BE2C (cell line): ENCODE results near the gene SPSB2.

ENCODE experiments used
- DNase-seq: peaks from one replicate; pipeline ENCODE4 v3.0.0-alpha.2; 2020
- H3K27me3 ChIP-seq: fragments of 250-450 bp; sonication (Bioruptor Pico); 2 replicates; pipeline ENCODE4 v1.5.1; 2020; ENCODE audit warnings: mild to moderate bottlenecking
- H3K36me3 ChIP-seq: fragments of 250-450 bp; sonication (Bioruptor Pico); 2 replicates; pipeline ENCODE4 v1.5.1; 2020; ENCODE audit warnings: mild to moderate bottlenecking
- H3K4me1 ChIP-seq: fragments of 250-450 bp; sonication (Bioruptor Pico); 2 replicates; pipeline ENCODE4 v1.5.1; 2020
- H3K4me3 ChIP-seq: 2 replicates; pipeline ENCODE4 v1.5.1; 2011; ENCODE audit warnings: low read depth, low read length
- H3K9me3 ChIP-seq: fragments of 250-450 bp; sonication (Bioruptor Pico); 2 replicates; pipeline ENCODE4 v1.5.1; 2020
- CTCF ChIP-seq: IDR thresholded peaks from 2 replicates; pipeline ENCODE4 v1.5.1; 2012; ENCODE audit warnings: mild to moderate bottlenecking, low read depth, low read length

SPSB2 gene

GRCh38 chr12:6855322-6855721, 17.8 kb downstream of the SPSB2 start:
- no peak for TF ChIP-seq CTCF
- no peak overlapping the region for H3K4me3 ChIP-seq
- H3K27me3 ChIP-seq = no peaks in the 10 kb centered on the region
- no peaks in the 10 kb centered on the region; the same call in 1 of the 2 replicates for H3K4me1 ChIP-seq
- H3K9me3 ChIP-seq = no peaks in the 10 kb centered on the region
- peaks cover 54% of the 10 kb centered on the region for H3K36me3 ChIP-seq
- DNase-seq = no peak

- no peaks in the 10 kb centered on the region; the same call in 1 of the 2 replicates for H3K4me1 ChIP-seq
- no peak for DNase-seq
- H3K9me3 ChIP-seq = no peaks in the 10 kb centered on the region
- no peak for TF ChIP-seq CTCF
- no peak overlapping the region for H3K4me3 ChIP-seq
- H3K36me3 ChIP-seq = peaks cover 49% of the 10 kb centered on the region
- H3K27me3 ChIP-seq = no peaks in the 10 kb centered on the region
These were observed 19.1 kb downstream of the SPSB2 start for GRCh38 chr12:6854036-6854435.

- Histone ChIP-seq H3K4me1 (no peaks in the 10 kb centered on the region; the same call in 1 of the 2 replicates), H3K36me3 (peaks cover 49% of the 10 kb centered on the region), H3K4me3 (peak overlapping the region; percentile 70; the same call in 1 of the 2 replicates), H3K27me3 (no peaks in the 10 kb centered on the region), H3K9me3 (no peaks in the 10 kb centered on the region)
- TF ChIP-seq CTCF = no peak
- DNase-seq = no peak
These were observed 19.5 kb downstream of the SPSB2 start for GRCh38 chr12:6853626-6854025.

GRCh38 chr12:6852651-6853354, 20.3 kb downstream of the SPSB2 start:
- Histone ChIP-seq H3K9me3 (no peaks in the 10 kb centered on the region), H3K4me1 (no peaks in the 10 kb centered on the region; the same call in 1 of the 2 replicates), H3K4me3 (peak overlapping the region; percentile 70), H3K27me3 (no peaks in the 10 kb centered on the region), H3K36me3 (peaks cover 49% of the 10 kb centered on the region)
- TF ChIP-seq CTCF = no peak
- peak; percentile 44 for DNase-seq

- Histone ChIP-seq H3K36me3 (peaks cover 46% of the 10 kb centered on the region), H3K27me3 (no peaks in the 10 kb centered on the region), H3K4me3 (peak within 1 kb of the TSS; percentile 70), H3K4me1 (no peaks in the 10 kb centered on the region; the same call in 1 of the 2 replicates), H3K9me3 (no peaks in the 10 kb centered on the region)
- TF ChIP-seq CTCF = no peak
- DNase-seq = peak; percentile 99
These were observed 21.0 kb downstream of the SPSB2 start, which contains the start of gene USP5 for GRCh38 chr12:6851921-6852650. Gene USP5 (plus strand): TSS chr12:6852150. CDS start chr12:6852180, 30 bp downstream.
